G401 (cell line): ENCODE measurements around the gene SYCP2L. TPM values are rescaled to one million over a fixed set of nuclear protein-coding genes. Genes with fewer than 3 reads are reported as not detected.

Experiments
- DNase-seq: peaks from one replicate; pipeline ENCODE4 v3.0.0-alpha.2; 2015; ENCODE audit warnings: low spot score
- in situ Hi-C: cut with HindIII; loops from 2 replicates; pipeline ENCODE4 v1.10.0; 2016; ENCODE audit warnings: low sequenced_read_pairs, mixed read lengths
- total RNA-seq: library from RNA; depleted of rRNA; stranded (reverse); fragments of >200 nt; shearing (Covaris generic); gene quantifications from 2 replicates; pipeline ENCODE4 v1.2.3, GENCODE V29; 2014; rRNA removed

SYCP2L gene
- total RNA-seq, 1 experiment from 2014 or later, result 0.68 TPM

GRCh38 chr6:11023032-11023431 is 136.2 kb downstream of the SYCP2L start:
- in situ Hi-C loops, result no loop called here

More at GRCh38 chr6:11023032-11023431, 136.2 kb downstream of the SYCP2L start:
- DNase-seq, result peak; percentile 23

Other genes starting within 250 kb of the SYCP2L start
- gene C6orf52, start 192.4 kb upstream of the SYCP2L start, total RNA-seq, result 0.49 and 2.9 TPM in 2 replicates
- 31.3 and 43.1 TPM in 2 replicates for gene PAK1IP1, start 192.1 kb upstream of the SYCP2L start, total RNA-seq
- gene TMEM14C, start 164.0 kb upstream of the SYCP2L start, total RNA-seq, result 140 and 145 TPM in 2 replicates
- 138 and 150 TPM in 2 replicates for gene TMEM14B, start 139.2 kb upstream of the SYCP2L start, total RNA-seq
- gene MAK, start 48.5 kb upstream of the SYCP2L start, total RNA-seq, result 0.18 and 0.95 TPM in 2 replicates
- gene GCM2, start 5.0 kb upstream of the SYCP2L start, total RNA-seq, result 0.78 TPM in 1 of 2 replicates, not detected in the other
- gene ELOVL2, start 157.3 kb downstream of the SYCP2L start, total RNA-seq, result 4.6 and 6.6 TPM in 2 replicates
- 17.3 and 18.5 TPM in 2 replicates for gene SMIM13, start 206.8 kb downstream of the SYCP2L start, total RNA-seq
- 0.17 TPM in 1 of 2 replicates, not detected in the other for gene ERVFRD-1, start 224.7 kb downstream of the SYCP2L start, total RNA-seq